T-cell (primary cell): Measurements from ENCODE around the gene PDS5B. TPM values are rescaled to one million over a fixed set of nuclear protein-coding genes. Genes with fewer than 3 reads are reported as not detected.

Experiments
- ATAC-seq, 4 experiments: fragments of 200-7000 bp in 3 of 4; fragments of 150-1000 bp in 1 of 4; cut with Tn5 transposase; replicated peaks in 1 of 4; 1 replicate in 3 of 4; 2 replicates in 1 of 4; pipeline ENCODE4 v1.10.0; 2021; ENCODE audit warnings: moderate library complexity in 3 of 4, mild to moderate bottlenecking in 2 of 4, moderate number of reproducible peaks in 1 of 4
- CTCF ChIA-PET, 2 donors: fragments of 300-600 bp; sonication (Branson Sonifier 250); formaldehyde crosslinking; loops; one replicate each; lab custom pipeline; 2022; ENCODE audit warnings: antibody characterized with exemption in 2 of 2; lab: Charles Lee
- POLR2A ChIA-PET, 2 donors: fragments of 300-600 bp; sonication (Branson Sonifier 250); formaldehyde crosslinking; loops; one replicate each; lab custom pipeline; 2022; ENCODE audit warnings: antibody characterized with exemption in 2 of 2; lab: Charles Lee
- DNase-seq, 35 experiments: peaks; one replicate each; pipeline versions ENCODE4 v3.0.0 to v3.0.0-alpha.2; 2013 to 2023
- H3K27ac ChIP-seq: one replicate; pipeline ENCODE4 v1.5.1; 2013; ENCODE audit warnings: low read length
- H3K27me3 ChIP-seq, 2 experiments: replicated peaks in 1 of 2; 1 replicate in 1 of 2; 2 replicates in 1 of 2; pipeline versions ENCODE4 v1.6.1 to v1.7.0; 2013; ENCODE audit warnings: low read length in 1 of 2, mixed read lengths in 1 of 2; ENCODE audit not compliant: control insufficient read depth in 2 of 2, insufficient read depth in 2 of 2; ENCODE audit errors: extremely low read depth in 1 of 2
- H3K36me3 ChIP-seq, 2 donors: 1 replicate in 1 of 2; 2 replicates in 1 of 2; pipeline versions ENCODE4 v1.6.1 to v1.7.0; 2013; ENCODE audit warnings: low read length in 1 of 2; ENCODE audit not compliant: control insufficient read depth in 2 of 2, insufficient read depth in 1 of 2; ENCODE audit errors: extremely low read depth in 1 of 2
- H3K4me1 ChIP-seq, 2 experiments: 1 replicate in 1 of 2; 2 replicates in 1 of 2; pipeline versions ENCODE4 v1.6.1 to v1.7.0; 2013; ENCODE audit warnings: low read length in 2 of 2, mixed read lengths in 1 of 2; ENCODE audit not compliant: insufficient read depth in 2 of 2, control insufficient read depth in 1 of 2; ENCODE audit errors: extremely low read depth in 1 of 2
- H3K4me3 ChIP-seq, 2 donors: 1 replicate in 1 of 2; 2 replicates in 1 of 2; pipeline versions ENCODE4 v1.5.1 to v1.7.0; 2013; ENCODE audit warnings: mild to moderate bottlenecking in 2 of 2, low read length in 1 of 2, moderate library complexity in 1 of 2; ENCODE audit not compliant: control insufficient read depth in 1 of 2; ENCODE audit errors: extremely low read depth in 1 of 2
- H3K9me3 ChIP-seq: 2 replicates; pipeline ENCODE4 v1.7.0; 2013
- H3K27ac Mint-ChIP-seq, 2 donors: one replicate each; pipeline ENCODE4 v1.8.0; 2020 to 2021; ENCODE audit warnings: mild to moderate bottlenecking in 2 of 2, mixed read lengths in 2 of 2
- H3K27me3 Mint-ChIP-seq, 2 donors: one replicate each; pipeline ENCODE4 v1.8.0; 2021 to 2022; ENCODE audit warnings: mixed read lengths in 2 of 2
- H3K36me3 Mint-ChIP-seq: one replicate; pipeline ENCODE4 v1.8.0; 2021; ENCODE audit warnings: mixed read lengths
- H3K4me1 Mint-ChIP-seq, 3 donors: one replicate each; pipeline ENCODE4 v1.8.0; 2020 to 2022; ENCODE audit warnings: mixed read lengths in 3 of 3, mild to moderate bottlenecking in 1 of 3
- H3K4me3 Mint-ChIP-seq, 3 donors: one replicate each; pipeline ENCODE4 v1.8.0; 2020 to 2022; ENCODE audit warnings: mild to moderate bottlenecking in 3 of 3, mixed read lengths in 3 of 3, moderate library complexity in 3 of 3
- H3K9me3 Mint-ChIP-seq, 3 donors: one replicate each; pipeline ENCODE4 v1.8.0; 2020 to 2022; ENCODE audit warnings: mixed read lengths in 3 of 3
- WGBS: methylation state at CpG from one replicate; pipeline ENCODE4 v1.1.5; 2013; ENCODE audit warnings: missing lambda C conversion rate; ENCODE audit not compliant: insufficient coverage; 5-methylcytosine and 5-hydroxymethylcytosine counted together
- total RNA-seq, 35 experiments: library from RNA in 6 of 35; stranded (reverse) in 6 of 35; fragments of 120-200 nt in 1 of 35; gene quantifications; one replicate each; pipeline versions ENCODE4 v1.2.1 to v1.2.4 and lab custom pipeline; 2013 to 2026

The PDS5B gene
- total RNA-seq, 5 donors from 2014 or later (not counting 1 experiment from before 2014, with no cell fraction given) = 45.4 to 48.5 (median 46.9) TPM

- ChIA-PET POLR2A (no interaction called here), CTCF (no interaction called here)
- H3K27ac Mint-ChIP-seq = peak overlapping the region; percentile 83 to 90
- no peaks in the 10 kb centered on the region for H3K36me3 ChIP-seq
- peak overlapping the region in 1 of 3 donors; percentile 59 for H3K4me3 Mint-ChIP-seq
- WGBS = no CpG with 5 or more reads among the region's 3 CpGs
- peaks cover 9% of the 10 kb centered on the region for H3K36me3 Mint-ChIP-seq
- H3K9me3 Mint-ChIP-seq = peaks cover 0 to 11% (median 0%) of the 10 kb centered on the region in 3 donors
- no peaks in the 10 kb centered on the region for H3K27me3 ChIP-seq
- H3K4me3 ChIP-seq = no peak overlapping the region
- peaks cover 45 to 49% (median 45%) of the 10 kb centered on the region in 3 donors for H3K4me1 Mint-ChIP-seq
- no peak for DNase-seq
- H3K9me3 ChIP-seq = no peaks in the 10 kb centered on the region
- no peak overlapping the region for H3K27ac ChIP-seq
- ATAC-seq = no peak
- no peaks in the 10 kb centered on the region for H3K27me3 Mint-ChIP-seq
- H3K4me1 ChIP-seq = peaks cover 16 to 20% of the 10 kb centered on the region in 2 experiments
Measured at GRCh38 chr13:32790731-32791130, 204.5 kb downstream of the PDS5B start.

DNA sequence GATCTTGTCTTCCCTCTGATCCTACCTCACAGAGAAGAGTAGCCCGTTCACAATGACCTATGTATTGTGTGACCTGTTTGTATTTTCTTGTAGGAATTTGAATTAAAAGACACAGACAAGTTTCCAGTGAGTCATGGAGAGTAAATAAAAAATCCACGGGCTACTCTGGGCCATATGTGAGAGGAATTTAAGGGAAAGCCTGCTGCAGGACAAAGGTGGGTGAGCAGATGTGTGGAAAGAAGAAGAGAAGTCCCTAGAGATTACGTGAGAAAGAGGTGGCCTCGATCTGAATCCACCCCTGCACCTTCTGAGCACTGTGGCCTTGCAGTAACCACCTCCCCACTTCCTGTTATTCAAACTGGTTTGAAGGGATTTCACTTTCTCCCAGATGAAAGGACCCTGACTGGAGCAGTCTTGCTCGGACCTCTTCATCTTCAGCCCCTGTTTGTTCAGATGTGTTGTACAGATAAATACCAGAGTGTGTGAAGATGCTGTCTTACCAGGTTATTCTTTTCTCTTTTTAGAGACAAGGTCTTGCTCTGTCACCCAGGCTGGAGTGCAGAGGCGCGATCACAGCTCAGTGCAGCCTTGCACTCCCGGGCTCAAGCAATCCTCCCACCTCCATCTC, 205.4 kb downstream of the PDS5B start:
- no peaks in the 10 kb centered on the region for H3K27me3 Mint-ChIP-seq
- no peak overlapping the region for H3K4me3 ChIP-seq
- no peaks in the 10 kb centered on the region for H3K36me3 ChIP-seq
- peaks cover 16 to 20% of the 10 kb centered on the region in 2 experiments for H3K4me1 ChIP-seq
- H3K27me3 ChIP-seq = no peaks in the 10 kb centered on the region
- peaks cover 10% of the 10 kb centered on the region for H3K36me3 Mint-ChIP-seq
- DNase-seq (peak in 22 of 35 experiments; percentile 6 to 57 (median 16)), ATAC-seq (peak; percentile 80 to 95 (median 89))
- no peaks in the 10 kb centered on the region for H3K9me3 ChIP-seq
- WGBS = 25% methylated on average over 4 of the region's 8 CpGs
- H3K4me1 Mint-ChIP-seq = peaks cover 45 to 52% (median 48%) of the 10 kb centered on the region in 3 donors
- H3K27ac ChIP-seq = peak overlapping the region; percentile 37
- H3K9me3 Mint-ChIP-seq = peaks cover 0 to 11% (median 0%) of the 10 kb centered on the region in 3 donors
- POLR2A ChIA-PET = interaction anchor here in 1 of 2 donors (0.7 kb wide), 1 partner anchor 13 kb away, joined by 3 read pairs; no protein-coding TSS in a partner anchor
- CTCF ChIA-PET = no interaction called here
- H3K4me3 Mint-ChIP-seq = peak overlapping the region; percentile 49 to 59 (median 56)
- H3K27ac Mint-ChIP-seq = peak overlapping the region; percentile 83 to 90

DNA sequence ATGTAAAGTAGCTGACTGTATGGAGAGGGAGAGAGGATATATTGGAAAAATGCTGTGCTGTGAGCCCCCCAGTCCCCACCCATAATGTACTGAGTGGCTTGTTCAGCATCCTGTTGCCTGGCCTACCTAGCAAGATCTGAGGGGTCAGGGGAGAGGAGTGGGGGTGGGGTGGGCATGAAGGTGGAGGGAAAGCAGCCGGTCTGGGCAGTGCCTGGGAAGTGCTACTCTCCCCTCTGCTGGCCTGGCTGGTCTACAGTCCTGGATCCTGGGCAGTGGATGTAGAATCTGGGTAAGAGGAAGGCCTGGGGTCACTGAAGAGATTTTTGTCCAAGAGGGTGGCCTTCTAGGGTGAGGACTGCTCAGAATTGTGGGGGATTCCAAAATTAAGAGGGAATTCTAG, 210.5 kb downstream of the PDS5B start:
- no peak for ATAC-seq
- no peaks in the 10 kb centered on the region for H3K9me3 ChIP-seq
- no peaks in the 10 kb centered on the region for H3K36me3 ChIP-seq
- no peak overlapping the region for H3K4me3 Mint-ChIP-seq
- H3K9me3 Mint-ChIP-seq = peaks cover 0 to 7% (median 0%) of the 10 kb centered on the region in 3 donors
- no peak overlapping the region for H3K27ac ChIP-seq
- WGBS = 88% methylated on average over 1 of the region's 1 CpG
- peaks cover 0 to 3% of the 10 kb centered on the region in 2 experiments for H3K27me3 ChIP-seq
- H3K4me1 Mint-ChIP-seq = peaks cover 29 to 43% (median 31%) of the 10 kb centered on the region in 3 donors
- H3K4me1 ChIP-seq = peaks cover 8 to 15% of the 10 kb centered on the region in 2 experiments
- H3K27me3 Mint-ChIP-seq = peaks cover 0 to 2% of the 10 kb centered on the region in 2 donors
- DNase-seq = no peak
- H3K27ac Mint-ChIP-seq = no peak overlapping the region
- H3K4me3 ChIP-seq = no peak overlapping the region
- POLR2A ChIA-PET = no interaction called here
- peaks cover 3% of the 10 kb centered on the region for H3K36me3 Mint-ChIP-seq
- CTCF ChIA-PET = no interaction called here

GRCh38 chr13:32802159-32802558, 215.9 kb downstream of the PDS5B start:
- no peaks in the 10 kb centered on the region for H3K9me3 Mint-ChIP-seq
- peaks cover 0 to 3% of the 10 kb centered on the region in 2 experiments for H3K27me3 ChIP-seq
- no peaks in the 10 kb centered on the region for H3K4me1 ChIP-seq
- DNase-seq = no peak
- H3K36me3 Mint-ChIP-seq = no peaks in the 10 kb centered on the region
- POLR2A ChIA-PET = interaction anchor here in 1 of 2 donors (0.5 kb wide), 1 partner anchor 43 kb away, joined by 3 read pairs; no protein-coding TSS in a partner anchor
- no peaks in the 10 kb centered on the region for H3K4me1 Mint-ChIP-seq
- ATAC-seq = no peak
- H3K4me3 ChIP-seq = no peak overlapping the region
- H3K4me3 Mint-ChIP-seq = no peak overlapping the region
- 100% methylated on average over 1 of the region's 3 CpGs for WGBS
- H3K36me3 ChIP-seq = no peaks in the 10 kb centered on the region
- H3K9me3 ChIP-seq = no peaks in the 10 kb centered on the region
- no peak overlapping the region for H3K27ac ChIP-seq
- CTCF ChIA-PET = interaction anchor here in 1 of 2 donors (0.7 kb wide), 1 partner anchor 53 kb away, joined by 3 read pairs; no protein-coding TSS in a partner anchor
- H3K27me3 Mint-ChIP-seq = peaks cover 0 to 4% of the 10 kb centered on the region in 2 donors
- H3K27ac Mint-ChIP-seq = no peak overlapping the region

- WGBS = no CpG with 5 or more reads among the region's 5 CpGs
- no peaks in the 10 kb centered on the region for H3K4me1 ChIP-seq
- no peaks in the 10 kb centered on the region for H3K9me3 ChIP-seq
- no peaks in the 10 kb centered on the region for H3K36me3 Mint-ChIP-seq
- H3K4me3 Mint-ChIP-seq = no peak overlapping the region
- ChIA-PET CTCF (no interaction called here), POLR2A (interaction anchor here in 1 of 2 donors (0.5 to 1.0 kb wide), 2 partner anchors 13 to 411 kb away, joined by 3 to 5 read pairs; no protein-coding TSS in a partner anchor)
- no peak overlapping the region for H3K27ac Mint-ChIP-seq
- no peak for ATAC-seq
- no peaks in the 10 kb centered on the region for H3K4me1 Mint-ChIP-seq
- H3K27ac ChIP-seq = no peak overlapping the region
- peaks cover 0 to 4% of the 10 kb centered on the region in 2 donors for H3K27me3 Mint-ChIP-seq
- no peaks in the 10 kb centered on the region for H3K9me3 Mint-ChIP-seq
- no peak for DNase-seq
- H3K4me3 ChIP-seq = no peak overlapping the region
- H3K36me3 ChIP-seq = no peaks in the 10 kb centered on the region
- H3K27me3 ChIP-seq = peaks cover 0 to 3% of the 10 kb centered on the region in 2 experiments
Measured at GRCh38 chr13:32804673-32805230, 218.5 kb downstream of the PDS5B start.

GRCh38 chr13:32811297-32811800, 225.1 kb downstream of the PDS5B start:
- H3K4me3 ChIP-seq = no peak overlapping the region
- Mint-ChIP-seq H3K27ac (peak overlapping the region; percentile 41 to 83), H3K36me3 (no peaks in the 10 kb centered on the region), H3K4me3 (peak overlapping the region; percentile 35 to 65 (median 60)), H3K4me1 (peaks cover 14 to 17% (median 16%) of the 10 kb centered on the region in 3 donors), H3K9me3 (peaks cover 2 to 18% (median 4%) of the 10 kb centered on the region in 3 donors), H3K27me3 (no peaks in the 10 kb centered on the region)
- DNase-seq (peak in 11 of 35 experiments; percentile 3 to 24 (median 6)), ATAC-seq (peak; percentile 50 to 80 (median 67))
- H3K36me3 ChIP-seq = no peaks in the 10 kb centered on the region
- peaks cover 0 to 10% of the 10 kb centered on the region in 2 experiments for H3K4me1 ChIP-seq
- ChIA-PET CTCF (no interaction called here), POLR2A (no interaction called here)
- H3K27ac ChIP-seq = no peak overlapping the region
- WGBS = 14% methylated on average over 7 of the region's 7 CpGs
- H3K27me3 ChIP-seq = peaks cover 0 to 7% of the 10 kb centered on the region in 2 experiments
- no peaks in the 10 kb centered on the region for H3K9me3 ChIP-seq
